Left lung (tissue), 10 donors: ENCODE measurements around the gene CYP4F22. TPM values are rescaled to one million over a fixed set of nuclear protein-coding genes. Genes with fewer than 3 reads are reported as not detected.

Experiments
- ATAC-seq: fragments of 200-7000 bp; cut with Tn5 transposase; one replicate; pipeline ENCODE4 v1.9.1; 2020; ENCODE audit warnings: moderate library complexity
- DNase-seq, 4 donors: peaks; one replicate each; pipeline ENCODE4 v3.0.0-alpha.2; 2013 to 2020
- H3K27ac ChIP-seq, 2 donors: fragments of 200-600 bp; sonication (generic) in 1 of 2; one replicate each; pipeline versions ENCODE4 v1.5.0 to v1.8.0; 2020 to 2021
- H3K27me3 ChIP-seq, 2 donors: fragments of 200-600 bp; sonication (generic) in 1 of 2; one replicate each; pipeline versions ENCODE4 v1.5.0 to v1.8.0; 2020 to 2021
- H3K36me3 ChIP-seq, 2 donors: fragments of 200-600 bp; sonication (generic) in 1 of 2; one replicate each; pipeline versions ENCODE4 v1.5.0 to v1.8.0; 2020 to 2021
- H3K4me1 ChIP-seq, 2 donors: fragments of 200-600 bp; one replicate each; pipeline ENCODE4 v1.8.0; 2021
- H3K4me3 ChIP-seq, 2 donors: fragments of 200-600 bp; sonication (generic) in 1 of 2; one replicate each; pipeline versions ENCODE4 v1.5.0 to v1.8.0; 2020 to 2021; ENCODE audit warnings: mild to moderate bottlenecking in 1 of 2
- H3K9me3 ChIP-seq, 2 donors: fragments of 200-600 bp; sonication (generic) in 1 of 2; one replicate each; pipeline versions ENCODE4 v1.5.0 to v1.8.0; 2020 to 2021
- intact Hi-C, 2 donors: fragments of 100-400 bp; cut with DNase I; formaldehyde crosslinking; loops; one replicate each; pipeline versions ENCODE4 v1.11.2 to v1.14.2; 2022
- polyA plus RNA-seq, 6 donors: library from polyadenylated mRNA; unstranded; fragments of 120-200 nt; gene quantifications; one replicate each; pipeline ENCODE4 v1.2.1, GENCODE V29; 2013; ENCODE audit not compliant: insufficient read length in 6 of 6
- total RNA-seq, 2 donors: library from RNA; stranded (reverse); fragmentation: NEBNext Ultra II Directional; extraction: Animal tissue kit (Norgen Biotek cat#: 25700); gene quantifications; one replicate each; pipeline ENCODE4 v1.2.1, GENCODE V29; 2021
- TF ChIP-seq, protein P1 (sequence below), 2 donors: fragments of 200-600 bp; sonication (generic) in 1 of 2; IDR thresholded peaks; one replicate each; pipeline versions ENCODE4 v1.5.0 to v1.8.0; 2021; ENCODE audit warnings: antibody characterized with exemption in 2 of 2
- donor health status: DM: no; HTN: yes; CAD: no.
- donor health status: DM: no; HTN: no; CAD: no.

Gene CYP4F22
- total and polyA plus RNA-seq, 8 donors, result 0.07 to 0.15 TPM; not detected in 6

DNA sequence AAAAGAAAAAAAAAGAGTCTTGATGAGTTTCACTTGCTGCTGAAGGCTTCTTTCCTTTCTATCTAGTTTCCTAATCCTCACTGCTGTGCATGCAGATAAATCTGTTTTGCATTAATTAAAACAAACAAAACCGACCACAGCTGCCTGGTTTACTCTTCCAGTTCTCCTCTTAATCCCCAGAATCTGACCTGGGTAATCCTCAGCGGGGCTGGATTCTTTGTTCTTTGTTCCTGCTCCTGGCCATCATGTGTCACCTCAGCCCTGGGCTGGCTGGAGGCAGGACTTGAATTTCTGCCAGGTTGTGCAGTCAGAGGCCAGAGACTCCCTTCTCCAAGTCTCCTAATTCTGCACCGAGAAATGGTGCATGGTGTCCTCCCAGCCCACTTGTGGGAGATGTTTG lies 54.5 kb downstream of the CYP4F22 start:
- no peak overlapping the region for H3K4me3 ChIP-seq
- ATAC-seq (no peak), DNase-seq (no peak)
- H3K9me3 ChIP-seq, result no peaks in the 10 kb centered on the region
- no peaks in the 10 kb centered on the region for H3K4me1 ChIP-seq
- intact Hi-C loops, result no loop called here
- TF ChIP-seq, protein P1, sequence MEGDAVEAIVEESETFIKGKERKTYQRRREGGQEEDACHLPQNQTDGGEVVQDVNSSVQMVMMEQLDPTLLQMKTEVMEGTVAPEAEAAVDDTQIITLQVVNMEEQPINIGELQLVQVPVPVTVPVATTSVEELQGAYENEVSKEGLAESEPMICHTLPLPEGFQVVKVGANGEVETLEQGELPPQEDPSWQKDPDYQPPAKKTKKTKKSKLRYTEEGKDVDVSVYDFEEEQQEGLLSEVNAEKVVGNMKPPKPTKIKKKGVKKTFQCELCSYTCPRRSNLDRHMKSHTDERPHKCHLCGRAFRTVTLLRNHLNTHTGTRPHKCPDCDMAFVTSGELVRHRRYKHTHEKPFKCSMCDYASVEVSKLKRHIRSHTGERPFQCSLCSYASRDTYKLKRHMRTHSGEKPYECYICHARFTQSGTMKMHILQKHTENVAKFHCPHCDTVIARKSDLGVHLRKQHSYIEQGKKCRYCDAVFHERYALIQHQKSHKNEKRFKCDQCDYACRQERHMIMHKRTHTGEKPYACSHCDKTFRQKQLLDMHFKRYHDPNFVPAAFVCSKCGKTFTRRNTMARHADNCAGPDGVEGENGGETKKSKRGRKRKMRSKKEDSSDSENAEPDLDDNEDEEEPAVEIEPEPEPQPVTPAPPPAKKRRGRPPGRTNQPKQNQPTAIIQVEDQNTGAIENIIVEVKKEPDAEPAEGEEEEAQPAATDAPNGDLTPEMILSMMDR (IDR thresholded peaks at IDR 0.05), result no peak
- H3K27me3 ChIP-seq, result peaks cover 6 to 65% of the 10 kb centered on the region in 2 donors
- H3K36me3 ChIP-seq, result no peaks in the 10 kb centered on the region
- no peak overlapping the region for H3K27ac ChIP-seq

DNA sequence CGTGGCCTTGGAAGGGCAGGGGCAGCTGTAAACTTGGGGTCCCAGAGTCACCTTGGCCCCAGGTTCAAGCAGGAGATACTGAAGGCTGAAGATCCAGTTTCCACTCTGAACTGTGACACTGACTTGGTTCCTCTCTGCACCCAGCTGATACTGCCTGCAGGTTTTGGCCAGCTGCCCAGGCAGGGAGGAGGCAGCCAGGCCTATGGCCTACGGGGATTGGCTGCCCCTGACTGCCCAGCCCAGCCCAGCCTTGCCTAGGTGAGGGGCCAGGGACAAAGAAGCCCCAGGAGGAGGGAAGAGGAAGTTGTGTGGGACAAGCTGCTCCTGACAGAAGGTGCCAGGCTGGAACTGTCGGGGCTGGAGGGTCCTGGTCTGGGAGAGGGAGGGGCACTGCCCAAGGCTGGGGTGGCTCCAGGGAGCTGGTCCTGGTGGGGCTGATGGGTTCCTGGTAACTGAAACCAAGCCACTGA lies 55.0 kb downstream of the CYP4F22 start:
- intact Hi-C loops, result no loop called here
- Histone ChIP-seq H3K4me3 (no peak overlapping the region), H3K27ac (no peak overlapping the region), H3K36me3 (no peaks in the 10 kb centered on the region), H3K4me1 (no peaks in the 10 kb centered on the region), H3K27me3 (peaks cover 6 to 67% of the 10 kb centered on the region in 2 donors), H3K9me3 (no peaks in the 10 kb centered on the region)
- DNase-seq (peak in 2 of 4 donors; percentile 26 to 28), ATAC-seq (peak; percentile 52)
- TF ChIP-seq, protein P1 (IDR thresholded peaks at IDR 0.05), result no peak

DNA sequence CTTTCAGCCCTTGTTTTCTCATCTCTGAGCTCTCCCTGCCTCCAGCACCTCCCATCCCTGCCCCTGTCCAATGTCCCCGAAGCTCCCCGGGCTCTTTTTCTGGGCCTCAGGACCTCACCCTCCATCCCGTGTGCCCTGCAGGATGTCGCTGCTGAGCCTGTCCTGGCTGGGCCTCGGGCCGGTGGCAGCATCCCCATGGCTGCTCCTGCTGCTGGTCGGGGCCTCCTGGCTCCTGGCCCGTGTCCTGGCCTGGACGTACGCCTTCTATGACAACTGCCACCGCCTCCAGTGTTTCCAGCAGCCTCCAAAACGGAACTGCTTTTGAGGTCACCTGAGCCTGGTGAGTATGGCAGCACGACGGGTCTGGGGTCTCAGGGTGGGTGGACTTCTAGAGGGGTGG lies 55.6 kb downstream of the CYP4F22 start:
- Histone ChIP-seq H3K4me3 (no peak overlapping the region), H3K4me1 (no peaks in the 10 kb centered on the region), H3K9me3 (no peaks in the 10 kb centered on the region), H3K36me3 (no peaks in the 10 kb centered on the region), H3K27me3 (peaks cover 6 to 71% of the 10 kb centered on the region in 2 donors), H3K27ac (no peak overlapping the region)
- peak in 1 of 4 donors; percentile 17 for DNase-seq
- intact Hi-C loops, result no loop called here
- TF ChIP-seq, protein P1 (IDR thresholded peaks at IDR 0.05), result no peak
- ATAC-seq, result no peak

DNA sequence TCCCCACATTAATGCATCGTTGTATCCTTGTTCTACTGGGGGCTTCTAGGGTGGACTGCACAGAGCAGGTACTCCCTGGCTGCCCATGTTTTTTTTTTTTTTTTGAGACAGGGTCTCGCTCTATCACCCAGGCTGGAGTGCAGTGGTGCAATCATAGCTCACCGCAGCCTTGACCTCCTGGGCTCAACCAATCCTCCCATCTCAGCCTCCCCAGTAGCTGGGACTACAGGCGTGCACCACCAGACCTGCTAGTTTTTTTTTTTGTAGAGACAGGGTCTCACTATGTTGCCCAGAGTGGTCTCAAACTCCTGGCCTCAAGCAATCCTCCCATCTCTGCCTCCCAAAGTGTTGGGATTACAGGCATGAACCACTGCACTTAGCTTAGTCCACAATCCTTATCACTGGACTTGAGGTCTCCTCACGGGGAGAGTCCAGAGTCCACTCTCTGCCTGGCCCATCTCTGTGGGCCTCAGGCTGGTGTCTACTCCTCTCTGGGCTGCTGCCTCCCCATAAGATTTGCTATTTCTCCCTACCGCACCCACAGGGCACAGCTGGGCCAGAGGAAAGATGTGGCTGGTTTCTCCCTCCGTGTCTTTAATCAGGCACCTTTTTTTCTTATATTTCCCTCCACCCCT lies 56.3 kb downstream of the CYP4F22 start:
- H3K36me3 ChIP-seq, result no peaks in the 10 kb centered on the region
- peaks cover 6 to 71% of the 10 kb centered on the region in 2 donors for H3K27me3 ChIP-seq
- intact Hi-C loops, result no loop called here
- H3K27ac ChIP-seq, result no peak overlapping the region
- ATAC-seq, result no peak
- DNase-seq, result no peak
- H3K4me1 ChIP-seq, result no peaks in the 10 kb centered on the region
- H3K9me3 ChIP-seq, result no peaks in the 10 kb centered on the region
- TF ChIP-seq, protein P1 (IDR thresholded peaks at IDR 0.05), result no peak
- H3K4me3 ChIP-seq, result no peak overlapping the region

DNA sequence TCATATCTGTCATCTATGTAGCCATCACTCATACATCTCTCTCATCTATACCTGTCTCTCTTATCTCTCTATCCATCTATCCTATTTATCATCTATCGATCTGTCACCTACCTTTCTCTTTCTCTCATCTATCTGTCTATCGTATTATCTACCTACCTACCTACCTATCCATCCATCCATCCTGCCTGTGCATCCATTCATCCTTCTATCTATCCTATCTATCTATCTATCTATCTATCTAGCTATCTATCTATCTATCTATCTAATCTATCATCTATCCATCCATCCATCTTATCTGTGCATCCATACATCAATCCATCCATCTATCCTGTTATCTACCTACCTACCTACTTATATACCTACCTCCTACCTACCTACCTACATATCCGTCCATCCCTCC lies 62.1 kb downstream of the CYP4F22 start:
- Histone ChIP-seq H3K36me3 (no peaks in the 10 kb centered on the region), H3K4me3 (no peak overlapping the region), H3K4me1 (no peaks in the 10 kb centered on the region), H3K9me3 (no peaks in the 10 kb centered on the region), H3K27ac (no peak overlapping the region), H3K27me3 (peaks cover 0 to 41% of the 10 kb centered on the region in 2 donors)
- intact Hi-C loops, result no loop called here
- no peak for ATAC-seq
- TF ChIP-seq, protein P1 (IDR thresholded peaks at IDR 0.05), result no peak
- no peak for DNase-seq
